RCC 7860 (cell line): ENCODE results near the gene EPHB6.

Experiments
- DNase-seq: peaks from one replicate; pipeline ENCODE4 v3.0.0-alpha.2; 2015; ENCODE audit warnings: low spot score
- FAIRE-seq: peaks from 2 replicates; lab custom pipeline; 2012; peaks lifted over from hg19 to GRCh38; lab: Jason Lieb, UNC

The EPHB6 gene

GRCh38 chr7:142833174-142834048 is 21.5 kb upstream of the EPHB6 start:
- no peak for DNase-seq

GRCh38 chr7:142835487-142835886 is 19.4 kb upstream of the EPHB6 start:
- DNase-seq (no peak), FAIRE-seq (no peak)

More at GRCh38 chr7:142833174-142834048, 21.5 kb upstream of the EPHB6 start:
- FAIRE-seq: no peak

- DNase-seq: no peak
- FAIRE-seq: no peak
These were observed 18.4 kb upstream of the EPHB6 start for GRCh38 chr7:142836426-142836825.

GRCh38 chr7:142838461-142839213 is 16.2 kb upstream of the EPHB6 start:
- no peak for DNase-seq
- no peak for FAIRE-seq

- FAIRE-seq (no peak), DNase-seq (no peak)
These were observed 12.6 kb upstream of the EPHB6 start for GRCh38 chr7:142842251-142842766.

- FAIRE-seq: no peak
- DNase-seq: no peak
These were observed 7.5 kb upstream of the EPHB6 start for GRCh38 chr7:142847353-142847752.

GRCh38 chr7:142851269-142851668 is 3.6 kb upstream of the EPHB6 start:
- no peak for DNase-seq
- FAIRE-seq: no peak

- FAIRE-seq: no peak
- DNase-seq: no peak
These were observed 3.0 kb upstream of the EPHB6 start for GRCh38 chr7:142851919-142852318.

- DNase-seq: no peak
- FAIRE-seq: no peak
These were observed 1.0 kb upstream of the EPHB6 start for GRCh38 chr7:142853739-142854371.

GRCh38 chr7:142855114-142855743 is 353 bp downstream of the EPHB6 start:
- no peak for DNase-seq
- FAIRE-seq: no peak

GRCh38 chr7:142855756-142856564 is 1.1 kb downstream of the EPHB6 start:
- DNase-seq (no peak), FAIRE-seq (no peak)

GRCh38 chr7:142856565-142857245 is 1.8 kb downstream of the EPHB6 start:
- no peak for FAIRE-seq
- no peak for DNase-seq

- FAIRE-seq (no peak), DNase-seq (no peak)
These were observed 2.7 kb downstream of the EPHB6 start for GRCh38 chr7:142857625-142858024.

GRCh38 chr7:142859411-142859810 is 4.5 kb downstream of the EPHB6 start:
- DNase-seq (no peak), FAIRE-seq (no peak)

GRCh38 chr7:142859829-142860228 is 5.0 kb downstream of the EPHB6 start:
- FAIRE-seq (no peak), DNase-seq (no peak)

- FAIRE-seq: no peak
- DNase-seq: no peak
These were observed 6.1 kb downstream of the EPHB6 start for GRCh38 chr7:142860968-142861367.

GRCh38 chr7:142862351-142862750 is 7.5 kb downstream of the EPHB6 start:
- FAIRE-seq (no peak), DNase-seq (no peak)

GRCh38 chr7:142862786-142863400 is 8.0 kb downstream of the EPHB6 start:
- FAIRE-seq (no peak), DNase-seq (no peak)
